Erythroblast (primary cell): Measurements from ENCODE around the gene SEPHS1.

Experiments used
- DNase-seq, 2 experiments: peaks; one replicate each; lab custom pipeline; 2025; lab: John Stamatoyannopoulos, UW
- GATA1 ChIP-seq: IDR thresholded peaks from 2 replicates; pipeline ENCODE4 v1.6.1; 2011; ENCODE audit warnings: low read depth, mild to moderate bottlenecking, control low read depth, low read length, moderate library complexity
- POLR2A ChIP-seq: IDR thresholded peaks from 2 replicates; pipeline ENCODE4 v1.6.1; 2011; ENCODE audit warnings: mild to moderate bottlenecking, low read length

Gene SEPHS1

GRCh38 chr10:13329565-13329964, 18.5 kb downstream of the SEPHS1 start:
- no peak for DNase-seq
- TF ChIP-seq POLR2A (no peak), GATA1 (no peak)

- no peak for DNase-seq
- TF ChIP-seq POLR2A = no peak
These were observed 19.5 kb downstream of the SEPHS1 start for GRCh38 chr10:13328613-13329012.

GRCh38 chr10:13328126-13328525, 20.0 kb downstream of the SEPHS1 start:
- no peak for TF ChIP-seq GATA1
- no peak for TF ChIP-seq POLR2A
- no peak for DNase-seq

GRCh38 chr10:13327534-13327933, 20.6 kb downstream of the SEPHS1 start:
- TF ChIP-seq POLR2A (no peak), GATA1 (no peak)
- no peak for DNase-seq

GRCh38 chr10:13322615-13323148, 25.4 kb downstream of the SEPHS1 start:
- TF ChIP-seq POLR2A (no peak), GATA1 (no peak)
- no peak for DNase-seq

- no peak for DNase-seq
- TF ChIP-seq GATA1 (no peak), POLR2A (no peak)
These were observed 26.5 kb downstream of the SEPHS1 start for GRCh38 chr10:13321576-13321975.

- DNase-seq = no peak
- TF ChIP-seq GATA1 (no peak), POLR2A (no peak)
These were observed 28.9 kb downstream of the SEPHS1 start for GRCh38 chr10:13319166-13319565.

- DNase-seq = no peak
- TF ChIP-seq GATA1 = no peak
- TF ChIP-seq POLR2A = no peak
These were observed 30.6 kb downstream of the SEPHS1 start for GRCh38 chr10:13317474-13317873.

- no peak for DNase-seq
- TF ChIP-seq GATA1 = no peak
- no peak for TF ChIP-seq POLR2A
These were observed 31.3 kb downstream of the SEPHS1 start for GRCh38 chr10:13316635-13317311.

- TF ChIP-seq GATA1 (no peak), POLR2A (no peak)
- DNase-seq = no peak
These were observed 32.7 kb downstream of the SEPHS1 start for GRCh38 chr10:13315361-13315760.

GRCh38 chr10:13311177-13311575, 36.9 kb downstream of the SEPHS1 start:
- no peak for DNase-seq
- TF ChIP-seq GATA1 (no peak), POLR2A (no peak)

- DNase-seq = no peak
- TF ChIP-seq POLR2A (no peak), GATA1 (no peak)
These were observed 37.4 kb downstream of the SEPHS1 start for GRCh38 chr10:13310518-13311176.

- no peak for TF ChIP-seq POLR2A
- TF ChIP-seq GATA1 = no peak
These were observed 38.3 kb downstream of the SEPHS1 start for GRCh38 chr10:13309792-13310191.

GRCh38 chr10:13308096-13308495, 40.0 kb downstream of the SEPHS1 start:
- no peak for TF ChIP-seq POLR2A
- no peak for TF ChIP-seq GATA1
- DNase-seq = no peak

More at GRCh38 chr10:13309792-13310191, 38.3 kb downstream of the SEPHS1 start:
- no peak for DNase-seq
